GM12892 (cell line): Measurements from ENCODE around the gene AFF3.

Source experiments
- POLR2A ChIP-seq: IDR thresholded peaks from 2 replicates; pipeline ENCODE4 v1.6.1; 2011; ENCODE audit warnings: low read depth, low read length, control low read depth
- POLR2AphosphoS5 ChIP-seq: IDR thresholded peaks from 2 replicates; pipeline ENCODE4 v1.6.1; 2011; ENCODE audit warnings: low read depth, low read length, control low read depth
- TAF1 ChIP-seq: IDR thresholded peaks from 2 replicates; pipeline ENCODE4 v1.6.1; 2011; ENCODE audit warnings: low read depth, mild to moderate bottlenecking, control low read depth, low read length, borderline replicate concordance

- no peak for TF ChIP-seq POLR2A
- no peak for TF ChIP-seq TAF1
- TF ChIP-seq POLR2AphosphoS5 = no peak
Observed at GRCh38 chr2:99678625-99679024, 463.8 kb downstream of the AFF3 start.
